ENCODE measurements around the gene STH.

Gene STH

DNA sequence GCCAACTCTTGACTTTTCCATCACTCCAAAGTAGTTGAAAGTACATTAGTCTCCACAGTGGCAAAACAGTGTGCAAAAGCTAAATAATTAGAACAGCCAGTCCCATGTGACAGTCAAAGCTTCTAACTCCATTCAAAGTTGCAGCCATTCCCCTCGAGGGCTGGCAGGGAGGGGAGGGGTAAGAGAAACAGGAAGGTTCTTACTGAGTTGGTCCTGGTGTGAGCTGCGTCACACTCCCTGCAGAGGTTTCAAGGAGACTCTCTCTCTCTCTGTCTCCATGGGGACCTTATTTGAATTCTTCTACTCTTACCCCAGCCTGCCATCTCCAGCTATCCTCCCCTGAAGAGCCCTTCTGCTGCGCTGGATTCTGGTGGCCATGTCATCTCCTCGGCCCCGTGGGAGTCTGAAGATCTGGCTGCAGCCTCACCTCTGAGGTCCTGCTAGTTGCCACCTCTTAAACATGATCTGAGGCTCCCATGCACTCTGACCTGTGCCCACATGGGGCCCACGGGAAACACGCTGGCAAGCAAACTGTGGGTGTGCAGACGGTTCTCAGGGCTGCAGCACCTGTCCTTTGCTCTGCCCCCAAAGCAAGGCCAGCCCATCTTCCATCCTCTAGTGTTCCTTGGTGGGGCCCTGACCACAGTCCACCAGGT is 23.3 kb upstream of the STH start:
- TF ChIP-seq CTCF (IDR thresholded peaks at IDR 0.05; ENCODE audit: control extremely low read depth, extremely low read depth, low read depth, missing control alignments), result no peak
- DNase-seq (ENCODE audit: extremely low spot score), result no peak
- ChIA-PET POLR2A (no interaction called here), CTCF (interaction anchor here (1.4 to 2.4 kb wide), 2 partner anchors 27 to 145 kb away, joined by 3 to 11 read pairs; no protein-coding TSS in a partner anchor)

DNA sequence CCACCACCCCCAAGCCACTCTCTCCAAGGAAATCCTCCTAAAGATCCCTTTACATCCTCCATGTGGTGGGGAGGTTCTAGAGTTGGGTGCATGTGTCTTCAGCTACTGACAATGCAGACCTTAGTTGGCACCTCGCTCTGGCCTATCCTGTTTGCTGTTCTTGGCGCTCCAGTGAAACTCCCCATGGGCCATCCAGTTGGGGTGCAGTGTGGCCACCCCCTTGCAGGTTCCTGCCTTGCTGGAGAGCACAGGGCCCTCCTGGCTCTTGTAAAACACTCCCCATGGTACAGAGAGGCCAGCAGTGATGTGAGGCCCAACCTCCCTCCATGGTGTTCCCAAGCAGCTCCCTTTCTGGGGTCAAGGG is 22.7 kb upstream of the STH start:
- POLR2A ChIA-PET, result no interaction called here

GRCh38 chr17:45976755-45977505 is 22.1 kb upstream of the STH start:
- TF ChIP-seq CTCF (IDR thresholded peaks at IDR 0.05; ENCODE audit: control extremely low read depth, extremely low read depth, low read depth, missing control alignments), result no peak
- POLR2A ChIA-PET, result no interaction called here
- CTCF ChIA-PET, result interaction anchor here (1.4 to 1.9 kb wide), 2 partner anchors 14 to 23 kb away, joined by 3 to 6 read pairs; no protein-coding TSS in a partner anchor
- no peak for DNase-seq (ENCODE audit: extremely low spot score)

More for the DNA sequence above, 22.7 kb upstream of the STH start:
- DNase-seq (ENCODE audit: extremely low spot score), result no peak
- TF ChIP-seq CTCF (IDR thresholded peaks at IDR 0.05; ENCODE audit: control extremely low read depth, extremely low read depth, low read depth, missing control alignments), result no peak
- CTCF ChIA-PET, result interaction anchor here (1.4 to 2.4 kb wide), 3 partner anchors 15 to 145 kb away, joined by 3 to 11 read pairs (median 6); no protein-coding TSS in a partner anchor

GRCh38 chr17:45977506-45977824 is 21.6 kb upstream of the STH start:
- no peak for DNase-seq (ENCODE audit: extremely low spot score)
- ChIA-PET CTCF (interaction anchor here (1.4 to 1.9 kb wide), 2 partner anchors 13 to 24 kb away, joined by 3 to 6 read pairs; no protein-coding TSS in a partner anchor), POLR2A (no interaction called here)
- no peak for TF ChIP-seq CTCF (IDR thresholded peaks at IDR 0.05; ENCODE audit: control extremely low read depth, extremely low read depth, low read depth, missing control alignments)

DNA sequence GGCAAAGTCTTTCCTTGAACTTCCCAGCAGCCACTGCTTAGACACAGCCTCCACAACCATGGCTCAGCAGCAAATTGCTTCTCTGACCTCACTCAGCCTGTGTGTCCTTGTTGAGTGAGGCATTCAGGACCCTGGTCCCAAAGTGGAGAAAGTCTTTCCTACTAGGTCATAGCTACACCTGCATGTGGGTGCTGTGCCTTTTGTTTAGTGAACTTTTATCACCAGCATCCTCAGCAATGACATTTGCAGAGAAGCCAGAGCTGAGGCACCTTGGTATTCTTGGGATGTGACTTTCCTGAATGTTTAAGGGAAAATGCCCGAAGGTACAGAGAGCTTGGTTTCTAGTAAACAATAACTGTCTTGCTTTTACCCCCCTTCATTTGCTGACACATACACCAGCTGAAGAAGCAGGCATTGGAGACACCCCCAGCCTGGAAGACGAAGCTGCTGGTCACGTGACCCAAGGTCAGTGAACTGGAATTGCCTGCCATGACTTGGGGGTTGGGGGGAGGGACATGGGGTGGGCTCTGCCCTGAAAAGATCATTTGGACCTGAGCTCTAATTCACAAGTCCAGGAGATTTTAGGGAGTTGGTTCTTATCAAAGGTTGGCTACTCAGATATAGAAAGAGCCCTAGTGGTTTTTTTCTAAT is 20.9 kb upstream of the STH start:
- POLR2A ChIA-PET, result no interaction called here
- TF ChIP-seq CTCF (IDR thresholded peaks at IDR 0.05; ENCODE audit: control extremely low read depth, extremely low read depth, low read depth, missing control alignments), result no peak
- no peak for DNase-seq (ENCODE audit: extremely low spot score)
- CTCF ChIA-PET, result interaction anchor here (1.4 to 1.9 kb wide), 2 partner anchors 13 to 25 kb away, joined by 3 to 6 read pairs; no protein-coding TSS in a partner anchor

- TF ChIP-seq CTCF (IDR thresholded peaks at IDR 0.05; ENCODE audit: control extremely low read depth, extremely low read depth, low read depth, missing control alignments), result no peak
- POLR2A ChIA-PET, result no interaction called here
- CTCF ChIA-PET, result no interaction called here
- no peak for DNase-seq (ENCODE audit: extremely low spot score)
Measured at GRCh38 chr17:45979137-45979536, 19.9 kb upstream of the STH start.
